A375 (cell line): ENCODE results near the gene PRSS3. TPM values are rescaled to one million over a fixed set of nuclear protein-coding genes. Genes with fewer than 3 reads are reported as not detected.

Source experiments
- small RNA-seq: library from RNA; depleted of rRNA; stranded (forward); fragments of <200 nt; gene quantifications from one replicate; pipeline ENCODE3, GENCODE V24; 2014
- total RNA-seq: library from RNA; depleted of rRNA; stranded (reverse); fragments of >200 nt; shearing (Covaris generic); gene quantifications from 2 replicates; pipeline ENCODE4 v1.2.3, GENCODE V29; 2014; rRNA removed

PRSS3 gene
- not detected in 2 replicates for total RNA-seq

DNA sequence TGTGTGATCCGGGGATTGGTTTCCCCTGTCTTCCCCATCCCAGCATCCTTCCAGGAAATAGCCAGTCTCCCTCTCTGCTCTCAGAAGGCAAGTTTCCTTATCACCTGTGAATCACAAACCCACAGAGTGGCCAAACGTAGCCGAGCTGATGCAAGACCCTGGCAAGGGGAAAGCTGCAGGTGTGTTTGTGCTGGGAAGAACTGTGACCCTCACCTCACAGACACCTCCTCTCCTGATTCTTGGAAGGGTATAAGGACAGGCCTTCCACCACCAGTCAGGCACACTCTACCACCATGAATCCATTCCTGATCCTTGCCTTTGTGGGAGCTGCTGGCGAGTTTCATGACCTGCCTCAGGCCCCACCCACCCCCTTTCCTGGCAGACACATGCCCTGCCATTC, at the start of gene PRSS3:
TSS of gene PRSS3 (plus strand) at position 281 of the 400 bp plus-strand sequence. CDS start at position 294, 13 bp downstream.

GRCh38 chr9:33816327-33817252, 21.2 kb downstream of the PRSS3 start, which contains the start of gene UBE2R2:
Gene UBE2R2 (plus strand): TSS chr9:33817160. CDS start chr9:33817758, 598 bp downstream.

Small RNA genes within 50 kb of the gene (small RNA-seq; reads per million reads assigned to genes)
- not detected for gene RF00019

Other genes starting within 250 kb of the PRSS3 start
- 14.1 and 15.2 TPM in 2 replicates for gene UBE2R2, start 21.6 kb downstream of the PRSS3 start, total RNA-seq